ENCODE measurements around the gene PMIS2.

DNA sequence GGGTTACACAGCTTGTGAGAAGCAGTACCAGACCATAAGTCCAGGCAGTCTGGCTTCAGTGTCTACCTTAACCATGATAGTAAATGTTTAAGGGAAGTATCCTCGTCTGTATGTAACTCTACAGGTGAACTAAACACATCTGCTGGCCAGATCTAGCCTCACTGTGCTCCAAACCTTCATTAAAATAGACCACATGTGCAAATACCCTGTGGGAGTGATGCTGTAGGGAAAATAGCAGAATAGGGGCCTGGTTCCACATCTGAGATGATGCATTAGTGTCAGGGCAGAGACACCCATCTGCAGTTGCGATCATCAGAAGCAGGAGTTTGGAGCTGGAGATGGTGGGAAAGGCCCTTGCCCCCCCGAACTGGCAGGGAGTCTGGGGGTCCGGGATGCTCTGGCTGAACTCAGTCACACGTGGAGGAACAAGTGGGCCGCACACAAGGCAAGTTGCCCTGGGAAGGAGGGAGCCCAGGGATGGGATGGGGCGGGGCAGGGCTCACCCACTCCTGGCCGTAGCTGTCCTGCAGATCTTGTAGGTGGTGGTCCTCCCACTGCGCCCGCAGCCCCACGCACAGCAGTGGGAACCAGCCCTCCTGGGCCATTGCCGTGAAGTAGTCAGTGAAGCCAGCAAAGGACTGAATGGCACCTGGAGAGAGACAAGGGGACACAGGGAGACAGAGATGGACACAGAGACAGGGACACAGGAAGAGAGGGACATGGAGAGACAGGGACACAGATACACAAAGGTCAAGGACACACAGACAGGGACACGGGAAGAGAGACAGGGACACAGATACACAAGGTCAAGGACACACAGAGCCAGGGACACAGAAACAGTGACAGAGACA lies 33.2 kb upstream of the PMIS2 start:
- TF ChIP-seq, protein P1, sequence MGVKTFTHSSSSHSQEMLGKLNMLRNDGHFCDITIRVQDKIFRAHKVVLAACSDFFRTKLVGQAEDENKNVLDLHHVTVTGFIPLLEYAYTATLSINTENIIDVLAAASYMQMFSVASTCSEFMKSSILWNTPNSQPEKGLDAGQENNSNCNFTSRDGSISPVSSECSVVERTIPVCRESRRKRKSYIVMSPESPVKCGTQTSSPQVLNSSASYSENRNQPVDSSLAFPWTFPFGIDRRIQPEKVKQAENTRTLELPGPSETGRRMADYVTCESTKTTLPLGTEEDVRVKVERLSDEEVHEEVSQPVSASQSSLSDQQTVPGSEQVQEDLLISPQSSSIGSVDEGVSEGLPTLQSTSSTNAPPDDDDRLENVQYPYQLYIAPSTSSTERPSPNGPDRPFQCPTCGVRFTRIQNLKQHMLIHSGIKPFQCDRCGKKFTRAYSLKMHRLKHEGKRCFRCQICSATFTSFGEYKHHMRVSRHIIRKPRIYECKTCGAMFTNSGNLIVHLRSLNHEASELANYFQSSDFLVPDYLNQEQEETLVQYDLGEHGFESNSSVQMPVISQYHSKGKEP (tag by site-specific recombination; IDR thresholded peaks at IDR 0.05): no peak
- TF ChIP-seq, protein P2, sequence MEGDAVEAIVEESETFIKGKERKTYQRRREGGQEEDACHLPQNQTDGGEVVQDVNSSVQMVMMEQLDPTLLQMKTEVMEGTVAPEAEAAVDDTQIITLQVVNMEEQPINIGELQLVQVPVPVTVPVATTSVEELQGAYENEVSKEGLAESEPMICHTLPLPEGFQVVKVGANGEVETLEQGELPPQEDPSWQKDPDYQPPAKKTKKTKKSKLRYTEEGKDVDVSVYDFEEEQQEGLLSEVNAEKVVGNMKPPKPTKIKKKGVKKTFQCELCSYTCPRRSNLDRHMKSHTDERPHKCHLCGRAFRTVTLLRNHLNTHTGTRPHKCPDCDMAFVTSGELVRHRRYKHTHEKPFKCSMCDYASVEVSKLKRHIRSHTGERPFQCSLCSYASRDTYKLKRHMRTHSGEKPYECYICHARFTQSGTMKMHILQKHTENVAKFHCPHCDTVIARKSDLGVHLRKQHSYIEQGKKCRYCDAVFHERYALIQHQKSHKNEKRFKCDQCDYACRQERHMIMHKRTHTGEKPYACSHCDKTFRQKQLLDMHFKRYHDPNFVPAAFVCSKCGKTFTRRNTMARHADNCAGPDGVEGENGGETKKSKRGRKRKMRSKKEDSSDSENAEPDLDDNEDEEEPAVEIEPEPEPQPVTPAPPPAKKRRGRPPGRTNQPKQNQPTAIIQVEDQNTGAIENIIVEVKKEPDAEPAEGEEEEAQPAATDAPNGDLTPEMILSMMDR (tag by site-specific recombination; IDR thresholded peaks at IDR 0.05): no peak
- TF ChIP-seq ZNF114 (tag by site-specific recombination; IDR thresholded peaks at IDR 0.05): no peak
